Hematopoietic multipotent progenitor cell treated with erythropoietin and hydrocortisone succinate and interleukin-3 and kit ligand, for 17 days (in vitro differentiated cells): ENCODE results near the gene P3H1.
A peak's percentile ranks its signal among the peaks of the same experiment; 100 is the strongest.
"Not testable (repeated sequence)": the region's sequence is repeated elsewhere in the genome, so short reads cannot be mapped to it uniquely, and the experiment has no call there.

ENCODE experiments used
- DNase-seq: peaks from one replicate; pipeline ENCODE4 v3.0.0-alpha.2; 2015; ENCODE audit warnings: low spot score

P3H1 gene

DNA sequence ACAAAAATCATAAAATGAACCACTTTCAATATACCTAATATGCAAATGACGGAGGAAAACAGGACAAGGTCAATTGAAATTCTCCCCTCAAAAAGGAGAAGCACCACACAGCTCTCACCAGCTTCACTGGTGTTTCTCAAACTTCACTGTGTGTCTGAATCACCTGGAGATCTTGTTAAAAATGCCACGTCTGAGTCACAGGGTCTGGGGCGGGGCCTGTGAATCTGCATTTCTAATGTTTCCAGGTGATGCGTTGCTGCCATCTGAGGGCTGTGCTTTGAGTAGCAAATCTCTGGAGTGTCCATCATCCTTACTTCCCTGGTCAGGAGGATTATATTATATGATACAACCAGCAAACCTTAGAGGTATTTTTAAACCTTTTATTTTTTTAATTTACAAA, 35.8 kb downstream of the P3H1 start:
- DNase-seq: peak; percentile 77

DNA sequence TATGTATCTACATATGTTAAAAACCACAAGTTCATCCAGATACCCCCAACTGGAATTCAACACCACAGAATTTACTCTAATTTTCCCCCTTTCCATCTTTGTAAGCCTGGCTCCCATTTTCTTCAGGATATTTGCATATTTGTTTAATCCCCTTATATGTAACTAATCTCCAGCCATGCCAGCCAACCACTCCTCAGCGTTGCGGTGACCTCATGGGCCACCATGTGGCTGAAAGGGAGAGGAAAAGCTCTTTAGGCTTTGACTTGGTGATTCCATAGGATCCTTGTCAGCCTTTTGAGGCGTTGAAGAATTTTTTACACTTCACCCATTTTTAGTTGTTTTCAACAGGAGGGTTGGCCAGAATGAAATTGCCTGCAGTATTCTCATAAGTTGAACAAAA, 36.8 kb downstream of the P3H1 start:
- DNase-seq: peak; percentile 14

DNA sequence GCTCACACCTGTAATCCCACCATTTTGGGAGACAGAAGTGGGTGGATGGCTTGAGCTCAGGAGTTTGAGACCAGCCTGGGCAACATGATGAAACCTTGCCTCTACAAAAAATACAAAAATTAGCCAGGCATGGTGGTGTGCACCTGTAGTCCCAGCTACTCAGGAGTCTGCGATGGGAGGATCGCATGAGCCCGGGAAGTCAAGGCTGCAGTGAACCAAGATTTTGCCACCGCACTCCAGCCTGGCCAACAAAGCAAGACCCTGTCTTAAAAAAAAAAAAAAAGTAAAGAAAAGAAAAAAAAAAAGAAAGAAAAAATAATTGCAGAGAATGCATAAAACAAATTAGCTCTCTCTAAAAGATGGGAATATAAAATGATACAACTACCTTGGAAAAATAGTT, 41.0 kb downstream of the P3H1 start:
- not testable (repeated sequence) for DNase-seq

DNA sequence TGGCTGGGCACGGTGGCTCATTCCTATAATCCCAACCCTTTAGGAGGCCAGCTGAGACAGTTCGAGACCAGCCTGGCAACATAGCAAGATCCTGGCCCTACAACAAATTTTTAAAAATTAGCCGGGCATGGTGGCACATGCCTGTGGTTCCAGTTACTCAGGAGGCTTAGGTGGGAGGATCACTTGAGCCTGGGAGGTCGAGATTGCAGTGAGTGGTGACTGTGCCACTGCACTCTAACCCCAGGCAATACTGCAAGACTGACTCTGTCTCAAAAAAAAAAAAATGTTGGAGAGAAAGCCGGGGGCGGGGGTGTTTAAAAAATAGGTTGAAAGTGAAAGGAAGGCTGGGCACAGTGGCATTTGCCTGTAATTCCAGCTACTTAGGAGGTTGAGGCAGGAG, 43.3 kb downstream of the P3H1 start:
- DNase-seq: no peak

DNA sequence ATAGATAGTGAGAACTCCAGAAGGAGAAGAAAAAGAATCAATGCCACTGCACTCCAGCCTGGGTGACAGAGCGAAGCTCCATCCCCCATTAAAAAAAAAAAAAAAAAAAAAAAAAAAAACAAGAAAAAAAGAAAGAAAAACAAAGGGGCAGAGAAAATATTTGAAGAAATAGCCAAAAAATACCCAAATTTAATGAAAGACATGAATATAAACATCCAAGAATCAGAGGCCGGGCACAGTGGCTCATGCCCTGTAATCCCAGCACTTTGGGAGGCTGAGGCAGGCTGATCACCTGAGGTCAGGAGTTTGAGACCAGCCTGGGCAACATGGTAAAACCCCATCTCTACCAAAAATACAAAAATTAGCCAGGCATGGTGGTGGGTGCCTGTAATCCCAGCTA, 44.4 kb downstream of the P3H1 start:
- DNase-seq: not testable (repeated sequence)

DNA sequence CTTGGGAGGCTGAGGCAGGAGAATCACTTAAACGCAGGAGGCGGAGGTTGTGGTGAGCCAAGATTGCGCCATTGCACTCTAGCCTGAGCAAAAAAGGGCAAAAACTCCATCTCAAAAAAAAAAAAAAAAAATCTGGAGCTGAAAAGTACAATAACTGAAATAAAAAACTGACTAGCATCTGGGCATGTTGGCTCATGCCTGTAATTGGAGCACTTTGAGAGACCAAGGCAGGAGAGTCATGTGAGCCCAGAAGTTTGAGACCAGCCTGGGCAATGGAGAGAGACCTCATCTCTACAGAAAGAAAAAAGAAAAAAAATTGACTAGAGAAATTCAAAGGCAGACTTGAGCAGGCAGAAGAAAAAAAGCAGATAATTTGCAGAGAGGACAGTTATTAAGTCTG, 44.9 kb downstream of the P3H1 start:
- no peak for DNase-seq

DNA sequence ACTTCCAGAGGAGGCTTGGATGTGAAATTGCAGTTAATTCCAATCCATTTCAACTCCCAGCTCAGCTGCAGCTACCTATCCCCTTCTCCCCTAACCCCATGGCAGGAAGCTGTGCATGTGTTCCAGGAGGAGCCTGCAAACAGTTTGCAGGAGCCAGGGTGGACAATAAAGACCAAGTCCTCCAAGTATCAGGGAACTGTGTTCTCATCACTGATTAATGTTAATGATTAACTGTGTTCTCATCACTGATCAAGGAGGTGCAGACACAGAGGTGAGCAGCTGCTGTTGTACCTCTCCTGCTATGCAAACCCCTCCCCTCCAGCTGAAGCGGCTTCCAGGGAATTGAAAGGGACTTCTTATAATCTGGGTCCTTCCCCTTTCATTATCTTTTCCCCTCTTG, 46.0 kb downstream of the P3H1 start:
- DNase-seq: no peak

DNA sequence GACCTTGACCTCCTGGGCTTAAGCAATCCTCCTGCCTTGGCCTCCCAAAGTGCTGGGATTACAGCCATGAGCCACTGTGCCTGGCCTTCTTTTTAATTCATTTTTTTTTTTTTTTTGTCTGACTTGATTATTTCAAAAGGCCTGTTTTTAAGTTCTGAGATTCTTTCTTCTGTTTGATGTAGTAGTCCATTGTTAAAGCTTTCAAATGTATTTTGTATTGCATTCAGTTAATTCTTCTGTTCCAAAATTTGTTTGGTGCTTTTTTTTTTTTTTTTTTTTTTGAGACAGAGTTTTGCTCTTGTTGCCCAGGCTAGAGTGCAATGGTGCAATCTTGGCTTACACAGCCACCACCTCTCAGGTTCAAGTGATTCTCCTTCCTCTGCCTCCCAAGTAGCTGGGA, 52.4 kb downstream of the P3H1 start:
- not testable (repeated sequence) for DNase-seq

DNA sequence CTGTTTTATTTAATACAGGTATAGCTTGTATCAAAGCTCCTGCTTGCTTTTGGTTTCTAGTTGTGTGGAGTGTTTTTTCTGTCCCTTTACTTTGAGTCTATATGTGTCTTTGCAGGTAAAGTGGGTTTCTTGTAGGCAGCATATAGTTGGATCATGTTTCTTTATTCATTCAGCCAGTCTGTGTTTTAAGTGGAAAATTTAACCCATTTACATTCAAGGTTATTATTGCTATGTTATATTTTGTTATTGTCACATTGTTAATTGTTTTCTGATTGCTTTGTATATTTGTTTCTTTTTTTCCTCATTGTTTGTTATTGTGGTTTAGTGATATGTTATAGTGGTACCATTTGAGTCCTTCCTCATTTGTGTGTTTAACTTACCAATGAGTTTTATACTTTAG, 53.5 kb downstream of the P3H1 start:
- no peak for DNase-seq

DNA sequence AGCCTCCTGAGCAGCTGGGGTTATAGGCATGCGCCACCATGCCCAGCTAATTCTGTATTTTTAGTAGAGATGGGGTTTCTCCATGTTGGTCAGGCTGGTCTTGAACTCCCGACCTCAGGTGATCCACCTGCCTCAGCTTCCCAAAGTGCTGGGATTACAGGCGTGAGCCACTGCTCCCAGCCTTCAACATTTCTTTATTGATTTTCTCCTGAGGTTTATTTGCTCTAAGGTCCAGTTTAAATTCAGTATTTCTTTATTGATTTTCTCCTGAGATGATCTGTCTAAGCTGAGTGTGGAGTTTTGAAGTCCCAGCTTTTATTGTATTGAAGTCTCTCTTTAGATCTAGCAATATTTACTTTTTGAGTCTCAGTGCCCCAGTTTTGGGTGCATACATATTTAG, 54.0 kb downstream of the P3H1 start:
- not testable (repeated sequence) for DNase-seq

DNA sequence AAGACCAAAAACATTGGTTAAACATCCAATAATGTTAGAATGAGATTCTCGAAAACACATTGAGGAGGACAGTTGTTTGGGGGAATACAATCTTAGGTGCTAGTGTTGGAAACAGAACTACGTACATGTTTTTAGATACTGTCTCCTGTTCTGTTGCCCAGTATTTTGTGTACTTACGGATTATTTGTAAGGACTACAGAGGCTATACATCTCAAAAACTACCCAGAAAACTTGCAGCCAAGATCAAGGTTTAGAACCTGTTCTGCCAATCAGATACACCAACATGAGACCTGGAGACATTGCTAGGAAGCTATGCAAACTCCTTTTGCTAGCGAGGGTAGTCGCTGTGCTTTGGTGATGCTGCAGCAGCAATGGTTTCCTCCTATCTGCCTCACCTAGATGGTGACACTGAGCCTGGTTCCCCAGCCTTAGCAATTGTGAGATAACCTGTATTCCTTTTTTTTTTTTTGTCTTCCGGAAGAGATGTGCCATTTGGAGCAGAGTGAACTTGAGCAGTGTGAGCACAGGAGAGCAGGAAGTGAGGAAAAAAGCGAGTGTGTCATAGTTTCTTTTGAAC, 62.9 kb downstream of the P3H1 start:
- DNase-seq: no peak

DNA sequence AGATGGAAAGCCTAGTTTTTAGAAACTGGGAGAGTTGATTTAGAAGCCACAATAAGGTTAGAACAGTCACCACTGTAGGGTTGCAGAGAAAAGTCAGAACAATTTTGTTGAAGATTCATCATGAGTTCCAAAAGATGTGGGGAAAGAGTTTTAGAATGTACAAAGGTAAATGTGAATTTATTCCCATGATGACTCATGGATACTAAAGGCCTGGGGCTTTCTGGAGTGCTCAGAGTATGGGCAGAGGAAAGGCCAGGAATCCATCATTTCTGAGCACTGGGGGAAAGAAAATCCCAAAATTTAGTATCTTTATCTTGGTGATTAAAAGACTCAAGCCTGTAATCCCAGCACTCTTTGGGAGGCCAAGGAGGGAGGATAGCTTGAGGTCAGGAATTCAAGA, 66.8 kb downstream of the P3H1 start:
- DNase-seq: no peak

DNA sequence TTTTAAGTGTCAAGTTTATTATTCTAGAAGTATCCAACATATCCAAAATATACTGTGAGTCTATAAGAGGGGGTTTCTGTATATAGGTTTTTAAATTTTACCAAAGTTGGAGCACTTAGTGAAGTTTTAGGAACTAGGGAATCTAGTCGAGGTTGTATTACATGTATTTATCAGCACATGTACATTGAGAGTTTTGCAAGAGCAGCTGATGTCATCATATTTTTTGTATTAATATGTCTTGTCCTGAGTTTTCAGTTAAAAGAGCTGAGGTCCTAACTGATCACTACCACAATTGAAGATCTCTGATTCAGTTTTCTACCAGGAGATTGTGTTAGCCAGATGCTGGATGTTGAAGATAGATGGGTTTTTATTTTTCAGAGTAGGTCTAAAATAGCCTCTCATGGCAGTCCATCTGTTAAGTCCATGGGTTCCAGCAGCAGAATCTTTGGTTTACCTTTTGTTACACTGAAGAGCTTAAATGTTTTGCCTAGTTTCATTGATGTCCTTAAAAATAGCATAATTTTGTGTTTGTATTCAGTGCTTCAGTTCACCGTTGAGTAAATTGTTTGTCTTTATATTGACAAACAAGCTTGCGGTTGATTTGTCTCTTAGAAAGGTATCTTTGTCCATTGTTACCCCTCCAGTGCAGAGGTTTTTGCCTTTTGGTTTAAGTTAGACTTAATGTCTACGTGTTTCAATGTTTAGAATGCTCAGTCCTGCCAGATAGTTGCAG, 68.6 kb downstream of the P3H1 start:
- DNase-seq: no peak
